Posterior cingulate gyrus (tissue), 11 donors: ENCODE measurements around the gene ELMO1.

ENCODE experiments used
- DNase-seq, 10 donors: peaks; one replicate each; pipeline versions ENCODE4 v3.0.0 to v3.0.0-alpha.2; 2020 to 2021; ENCODE audit warnings: mixed read lengths in 3 of 10
- intact Hi-C: fragments of 100-400 bp; cut with DNase I; formaldehyde crosslinking; loops from one replicate; pipeline ENCODE4 v1.15.1; 2023

Gene ELMO1

DNA sequence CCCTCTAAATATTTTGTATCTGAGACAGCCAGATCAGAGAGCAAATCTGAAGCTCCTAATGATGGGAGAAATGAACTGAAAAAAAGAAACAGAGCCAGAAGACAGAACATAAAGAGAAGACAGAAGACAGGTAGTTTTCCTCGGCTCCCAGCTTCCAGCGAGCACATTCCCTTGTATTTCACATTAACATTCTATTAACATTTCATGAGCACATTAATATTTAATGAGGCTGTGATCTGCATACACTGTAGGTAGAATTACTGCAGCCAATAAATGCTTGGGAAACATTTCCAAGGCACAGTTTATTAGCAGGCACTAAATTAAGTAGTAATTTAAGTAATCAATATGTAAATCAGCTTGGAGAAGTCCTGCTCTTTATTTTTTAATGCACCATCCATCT is 349.9 kb downstream of the ELMO1 start:
- intact Hi-C loops, result no loop called here
- no peak for DNase-seq

DNA sequence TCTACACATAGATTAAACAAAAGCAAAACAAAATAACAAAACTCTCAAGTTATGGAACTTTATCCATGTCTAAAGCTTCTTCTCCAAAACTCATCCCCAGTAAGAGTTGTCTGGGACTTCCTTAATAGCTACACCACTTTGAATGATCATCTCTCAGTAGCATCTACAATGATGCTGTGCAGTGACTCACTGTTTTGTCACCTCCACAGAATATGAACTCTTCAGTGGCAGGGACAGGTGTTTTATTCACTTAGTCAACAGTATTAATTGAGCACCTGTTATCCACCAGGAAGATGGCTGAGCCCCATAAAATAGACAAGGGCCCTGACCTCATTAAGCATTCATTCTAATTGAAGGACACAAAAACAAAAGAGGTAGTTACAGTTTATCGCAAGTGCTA is 350.7 kb downstream of the ELMO1 start:
- intact Hi-C loops, result no loop called here

DNA sequence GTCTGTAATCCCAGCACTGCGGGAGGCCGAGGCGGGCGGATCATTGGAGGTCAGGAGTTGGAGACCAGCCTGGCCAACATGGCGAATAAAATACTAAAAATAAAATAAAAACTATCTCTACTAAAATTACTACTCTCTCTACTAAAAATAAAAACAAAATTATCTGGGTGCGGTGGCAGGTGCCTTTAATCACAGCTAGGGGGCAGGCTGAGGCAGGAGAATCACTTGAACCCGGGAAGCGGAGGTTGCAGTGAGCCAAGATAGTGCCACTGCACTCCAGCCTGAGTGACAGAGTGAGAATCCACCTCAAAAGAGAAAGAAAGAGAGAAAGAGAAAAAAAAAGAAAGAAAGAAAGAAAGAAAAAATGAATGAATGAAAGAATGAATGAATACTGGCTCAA is 351.4 kb downstream of the ELMO1 start:
- intact Hi-C loops, result no loop called here
- DNase-seq, result no peak

More for the DNA sequence above, 350.7 kb downstream of the ELMO1 start:
- DNase-seq, result no peak

DNA sequence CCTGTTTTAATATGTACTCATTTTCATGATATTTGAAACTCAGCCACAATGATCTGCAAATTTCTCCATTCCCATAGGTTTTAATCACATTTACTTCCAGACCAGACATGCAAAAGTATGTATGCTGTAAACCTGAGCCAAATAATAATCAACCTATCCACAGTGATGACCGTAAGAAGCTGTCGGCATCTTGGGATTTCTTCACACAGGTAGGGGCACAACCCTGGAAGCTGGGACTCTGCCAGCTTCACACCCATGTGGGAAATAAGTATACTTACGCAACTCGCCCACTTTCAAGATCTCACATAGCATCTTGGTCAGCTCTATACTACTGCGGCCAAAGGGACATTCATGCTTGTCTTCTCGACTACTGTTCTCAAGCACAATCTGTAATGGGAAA is 352.3 kb downstream of the ELMO1 start:
- no peak for DNase-seq
- intact Hi-C loops, result no loop called here

DNA sequence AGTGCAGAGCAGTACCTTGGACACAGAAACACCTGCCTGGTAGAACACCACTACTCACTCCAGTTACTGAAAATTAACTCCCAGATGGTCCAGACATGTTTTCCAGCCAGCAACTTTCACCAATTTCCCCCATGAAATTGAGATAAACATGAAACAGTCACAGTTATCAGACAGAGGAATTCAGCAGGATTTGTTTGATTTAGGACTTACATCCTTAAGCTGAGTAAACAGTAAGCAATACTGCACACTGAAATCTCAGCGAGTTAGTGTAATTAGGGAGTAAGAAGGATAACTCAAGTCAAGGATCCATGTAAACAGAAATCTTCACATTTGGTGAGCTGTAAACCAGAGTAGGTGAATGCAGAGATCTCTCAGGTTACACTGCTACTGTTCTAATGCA is 353.5 kb downstream of the ELMO1 start:
- intact Hi-C loops, result no loop called here

DNA sequence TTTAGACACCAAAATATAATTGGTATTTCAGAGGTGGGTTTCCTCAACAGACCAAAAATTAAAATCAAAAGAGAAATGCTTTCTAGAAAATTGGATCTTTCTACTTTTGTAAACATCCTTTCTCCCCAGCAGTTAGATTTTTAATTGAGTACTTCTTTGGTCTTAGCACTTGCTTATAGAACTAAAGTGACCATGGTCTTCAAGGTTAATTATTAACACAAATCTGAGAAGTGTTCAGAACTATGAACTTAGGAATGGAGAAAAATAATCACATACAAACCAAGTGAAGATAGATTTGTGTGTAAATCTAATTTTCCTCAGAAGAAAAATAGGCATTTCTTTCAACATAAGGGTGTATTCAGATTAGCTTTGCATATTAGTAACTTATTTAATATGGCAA is 355.4 kb downstream of the ELMO1 start:
- intact Hi-C loops, result no loop called here
- DNase-seq, result no peak

More for the DNA sequence above, 353.5 kb downstream of the ELMO1 start:
- no peak for DNase-seq

DNA sequence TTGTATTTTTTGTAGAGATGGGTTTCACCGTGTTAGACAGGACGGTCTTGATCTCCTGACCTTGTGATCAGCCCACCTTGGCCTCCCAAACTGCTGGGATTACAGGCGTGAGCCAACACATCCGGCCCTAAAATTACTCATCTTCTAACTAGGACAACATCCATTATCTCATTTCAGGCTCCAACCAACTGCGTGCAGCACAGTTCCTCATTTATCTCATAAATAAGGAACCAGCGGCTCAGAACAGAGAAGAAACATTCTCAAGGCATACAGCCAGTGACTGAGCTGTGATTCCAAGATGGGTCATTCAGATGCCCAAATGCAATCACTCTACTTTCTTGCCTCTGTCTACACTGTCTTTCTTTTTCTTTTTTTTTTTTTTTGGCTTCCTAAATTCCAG is 356.1 kb downstream of the ELMO1 start:
- intact Hi-C loops, result no loop called here
- no peak for DNase-seq

DNA sequence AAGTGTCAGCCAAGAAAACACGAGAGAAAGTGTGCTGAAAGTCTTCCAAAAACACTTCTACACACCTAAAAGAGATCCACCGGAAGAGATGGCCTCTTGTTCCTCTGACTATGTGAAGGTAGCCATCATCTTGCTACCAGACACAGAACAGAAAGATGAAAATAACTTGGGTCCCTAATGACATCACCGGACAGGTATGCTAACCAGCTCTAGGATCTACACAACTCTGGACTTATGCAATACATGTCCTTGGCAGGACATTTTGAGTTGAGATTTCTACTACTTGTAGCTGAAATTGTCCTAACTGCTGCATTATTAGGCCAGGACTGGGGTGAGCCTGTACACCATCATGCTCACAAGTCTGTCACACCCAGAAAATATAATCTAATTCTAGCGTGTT is 358.7 kb downstream of the ELMO1 start:
- DNase-seq, result no peak
- intact Hi-C loops, result no loop called here

DNA sequence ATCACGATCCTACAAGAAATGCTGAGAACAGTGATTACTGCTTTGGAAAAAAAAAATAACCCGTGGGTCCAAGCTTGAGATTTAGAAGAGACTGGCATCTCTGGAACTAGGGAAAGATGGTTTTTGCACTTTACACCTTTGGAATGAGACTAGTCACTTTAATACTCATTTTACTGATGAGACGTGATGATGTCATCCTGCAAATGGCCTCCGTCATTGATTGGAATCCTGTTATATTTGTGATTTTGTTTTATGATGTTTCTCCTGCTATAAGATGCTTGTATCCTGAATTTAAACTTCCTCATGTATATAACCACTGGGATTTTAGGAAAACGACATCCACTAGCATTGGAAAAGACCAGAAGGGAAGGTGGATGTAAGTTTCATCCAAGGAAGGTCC is 363.1 kb downstream of the ELMO1 start:
- DNase-seq, result no peak
- intact Hi-C loops, result no loop called here

DNA sequence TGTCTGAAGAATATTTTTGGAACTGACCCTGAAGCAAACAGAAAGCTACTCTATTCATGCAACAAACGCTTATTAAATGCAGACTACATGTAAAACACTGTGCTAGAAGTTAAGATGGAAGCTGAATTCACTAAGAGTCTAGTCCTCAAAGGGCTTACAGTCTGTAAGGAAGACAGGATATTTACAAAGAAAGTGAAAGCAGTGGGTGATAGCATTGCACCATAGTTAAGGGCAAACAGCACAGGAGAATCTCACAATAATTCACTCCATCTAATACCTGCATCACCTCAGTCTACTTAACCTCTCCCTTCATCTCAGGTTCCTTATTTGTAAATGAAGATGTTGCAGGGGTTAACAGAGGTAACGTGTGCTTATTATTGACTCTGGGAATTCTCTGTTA is 364.4 kb downstream of the ELMO1 start:
- no peak for DNase-seq
- intact Hi-C loops, result no loop called here

DNA sequence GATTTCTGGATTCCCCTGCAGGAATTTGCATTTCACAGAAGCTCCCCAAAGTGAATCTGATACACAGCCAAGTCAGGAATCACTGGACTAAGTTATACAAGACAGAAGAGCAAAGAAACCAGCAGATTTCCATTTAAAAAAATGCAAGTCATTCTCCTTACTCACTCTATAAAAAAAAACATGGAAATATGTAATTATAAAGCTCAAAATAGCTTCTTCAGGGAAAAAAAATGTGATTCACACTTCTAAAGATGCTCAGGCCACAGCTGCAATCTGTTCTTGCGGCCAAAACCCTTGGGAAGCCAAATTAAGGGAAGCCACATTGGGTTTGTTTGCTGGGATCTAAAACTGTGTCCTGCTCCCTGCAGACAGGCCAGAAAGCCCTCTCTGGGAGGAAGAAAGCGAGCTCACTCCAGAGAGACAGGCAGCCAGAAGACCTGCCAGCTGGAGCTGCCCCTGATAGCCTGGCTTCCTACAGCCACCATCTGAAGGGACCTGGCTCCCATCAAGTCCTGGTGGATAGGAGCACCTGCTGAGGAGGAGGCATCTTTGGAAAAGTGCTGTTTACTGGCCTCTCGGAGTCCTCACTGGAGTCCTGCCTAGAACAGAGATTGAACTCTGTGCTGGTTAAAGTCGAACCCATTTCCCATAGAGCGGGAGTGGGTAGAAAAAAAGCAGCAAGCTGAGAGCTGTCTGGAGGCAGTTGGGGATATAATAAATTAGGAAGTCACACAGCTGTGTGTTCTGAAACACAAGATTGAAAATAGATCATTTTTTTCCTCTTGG is 365.2 kb downstream of the ELMO1 start:
- peak in 5 of 10 donors; percentile 17 to 73 (median 24) for DNase-seq
- intact Hi-C loops, result no loop called here

DNA sequence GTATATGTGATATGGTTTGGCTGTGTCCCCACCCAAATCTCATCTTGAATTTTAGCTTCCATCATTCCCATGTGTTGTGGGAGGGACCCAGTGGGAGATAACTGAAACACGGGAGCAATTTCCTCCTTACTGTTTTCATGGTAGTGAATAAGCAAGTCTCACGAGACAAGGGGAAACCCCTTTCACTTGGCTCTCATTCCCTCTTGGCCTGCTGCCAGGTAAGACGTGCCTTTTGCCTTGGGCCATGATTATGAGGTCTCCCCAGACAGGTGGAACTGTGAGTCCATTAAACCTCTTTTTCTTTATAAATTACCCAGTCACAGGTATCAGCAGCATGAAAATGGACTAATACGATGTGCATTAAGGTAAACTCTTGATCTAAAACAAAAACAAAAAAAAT is 367.2 kb downstream of the ELMO1 start:
- intact Hi-C loops, result no loop called here
- no peak for DNase-seq

DNA sequence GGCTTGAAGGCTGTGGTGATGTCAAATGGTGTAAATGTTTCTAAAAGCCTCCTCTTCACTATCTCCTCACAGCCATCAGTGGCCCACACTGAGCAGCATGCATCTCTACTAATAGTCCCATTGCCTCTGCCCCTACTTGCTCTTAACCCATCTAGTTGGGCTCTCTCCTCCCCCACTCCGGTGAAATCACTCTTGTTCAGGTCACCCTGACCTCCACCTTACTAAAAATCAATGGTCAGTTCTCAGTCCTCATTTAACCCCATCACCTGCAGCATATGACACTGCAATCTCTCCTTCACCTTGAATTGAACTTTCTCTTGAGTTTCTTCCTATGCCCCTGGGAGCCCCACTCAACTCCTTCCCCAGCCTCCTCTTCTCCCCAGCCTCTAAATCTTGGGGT is 369.2 kb downstream of the ELMO1 start:
- DNase-seq, result no peak

DNA sequence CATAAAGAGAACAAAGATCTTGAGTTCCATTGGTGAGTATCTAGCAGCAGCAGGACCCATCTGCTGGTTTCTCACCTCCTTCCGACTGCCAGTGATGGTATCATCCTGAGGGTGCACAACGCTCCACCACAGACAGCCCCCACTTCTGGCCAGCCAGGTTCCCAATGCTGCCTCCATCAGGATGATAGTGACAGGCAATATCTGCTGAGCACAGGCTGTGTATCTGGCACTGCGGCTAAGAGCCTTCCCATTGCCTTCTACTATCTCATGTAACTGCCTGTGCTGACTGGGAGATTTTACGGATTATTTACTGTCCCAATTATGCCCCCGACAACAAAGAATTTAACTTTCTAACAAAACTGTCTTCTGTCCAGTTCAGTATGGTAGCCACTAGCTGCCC is 372.0 kb downstream of the ELMO1 start:
- intact Hi-C loops, result loop anchor here (10.0 kb wide), 1 partner anchor 82 kb away; no protein-coding TSS in a partner anchor

More for the DNA sequence above, 369.2 kb downstream of the ELMO1 start:
- intact Hi-C loops, result loop anchor here (10.0 kb wide), 1 partner anchor 85 kb away; no protein-coding TSS in a partner anchor

DNA sequence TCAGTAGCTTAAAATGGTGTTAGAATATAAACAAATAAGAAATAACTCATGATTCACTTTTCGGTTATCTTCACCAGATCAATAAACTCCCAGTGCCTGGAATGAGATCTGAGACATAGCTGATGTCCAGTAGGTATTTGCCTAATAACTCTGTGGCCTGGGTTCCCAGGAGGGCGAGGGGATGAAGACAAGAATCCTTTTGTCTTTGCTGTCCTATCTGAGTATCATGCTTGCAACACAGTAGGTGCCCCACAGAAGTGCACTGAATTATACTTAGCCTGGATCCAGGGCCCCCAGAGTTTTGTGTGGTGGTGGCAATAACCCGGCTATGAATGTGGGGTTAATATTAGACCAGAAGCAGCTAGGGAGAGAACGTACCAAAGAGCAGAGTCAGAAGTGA is 374.3 kb downstream of the ELMO1 start:
- no peak for DNase-seq
- intact Hi-C loops, result loop anchor here (10.0 kb wide), 1 partner anchor 80 kb away; no protein-coding TSS in a partner anchor

More for the DNA sequence above, 372.0 kb downstream of the ELMO1 start:
- no peak for DNase-seq

DNA sequence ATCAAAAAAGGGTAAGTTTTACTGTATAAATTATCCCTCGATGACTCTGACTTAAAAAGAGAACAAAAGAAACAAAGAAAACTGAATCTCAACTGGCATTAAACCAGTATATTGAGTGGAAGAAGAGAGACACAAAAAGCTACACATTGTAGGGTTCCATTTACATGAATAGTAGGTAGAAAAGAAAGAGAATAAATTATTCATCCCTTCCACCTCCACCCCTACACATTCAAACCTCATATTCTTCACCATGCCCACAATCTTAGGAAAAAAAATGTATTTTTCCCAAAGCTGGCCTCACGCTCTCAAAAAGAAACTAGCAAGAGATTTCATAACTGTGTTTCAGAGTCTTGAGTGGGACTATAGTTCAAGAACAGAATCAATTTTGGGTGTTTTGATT is 377.5 kb downstream of the ELMO1 start:
- no peak for DNase-seq
- intact Hi-C loops, result loop anchor here (10.0 kb wide), 1 partner anchor 76 kb away; no protein-coding TSS in a partner anchor

DNA sequence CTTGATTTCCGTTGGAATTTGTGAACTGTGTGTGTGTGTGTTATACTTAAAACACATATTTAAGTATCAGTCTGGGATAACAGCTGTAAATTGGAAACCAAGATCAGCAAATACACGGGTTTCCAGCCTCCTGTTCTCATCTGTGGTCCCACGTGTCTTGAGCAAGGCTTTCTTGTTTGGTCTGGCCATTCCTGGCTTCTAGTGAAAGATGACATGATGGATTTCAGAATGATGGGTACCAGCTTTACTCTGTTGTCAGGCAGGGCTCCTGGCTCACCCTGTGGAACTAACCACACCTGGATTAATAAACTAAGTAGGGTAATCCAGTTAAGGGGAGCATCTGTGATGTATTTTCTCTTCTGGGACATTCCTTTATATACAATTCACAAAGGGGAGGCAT is 378.2 kb downstream of the ELMO1 start:
- DNase-seq, result no peak
- intact Hi-C loops, result loop anchor here (10.0 kb wide), 1 partner anchor 76 kb away; no protein-coding TSS in a partner anchor

DNA sequence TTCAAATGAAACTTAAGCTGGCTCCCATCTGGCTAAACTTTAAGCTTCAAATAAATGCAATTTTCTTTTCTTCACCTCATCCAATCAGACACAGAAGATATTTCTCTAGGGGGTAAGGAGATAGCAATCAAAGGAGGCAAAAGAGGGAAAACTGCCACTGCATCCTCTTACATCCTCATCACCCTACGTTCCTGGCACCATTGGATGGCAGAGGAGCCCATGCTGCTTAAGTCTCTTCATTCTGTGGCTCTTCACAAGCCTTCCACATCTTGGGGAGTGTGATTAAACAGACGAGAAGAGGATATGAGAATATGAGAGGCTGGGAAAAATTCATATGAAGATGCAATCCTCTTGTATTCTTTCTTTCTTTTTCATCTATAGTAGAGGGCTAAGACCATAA is 378.6 kb downstream of the ELMO1 start:
- no peak for DNase-seq
- intact Hi-C loops, result loop anchor here (10.0 kb wide), 1 partner anchor 75 kb away; no protein-coding TSS in a partner anchor

DNA sequence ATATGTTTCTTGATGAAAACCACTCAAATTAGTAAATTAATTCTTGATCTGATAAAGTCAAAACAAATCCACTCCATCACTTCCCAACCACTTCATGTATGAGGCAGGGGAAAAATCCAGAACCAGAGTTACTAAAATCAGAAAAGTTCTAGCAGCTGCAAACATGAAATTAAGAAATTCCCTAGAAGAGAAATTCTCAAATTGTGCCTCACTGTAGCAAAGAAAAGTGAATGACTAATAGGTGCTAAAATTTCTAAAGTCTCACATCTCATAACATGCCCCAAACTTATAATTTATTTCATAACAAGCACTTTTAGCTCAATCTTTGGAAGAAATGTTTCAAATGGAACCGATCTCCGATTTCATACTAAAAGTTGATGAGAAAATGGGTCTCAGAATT is 379.3 kb downstream of the ELMO1 start:
- intact Hi-C loops, result no loop called here
- no peak for DNase-seq

DNA sequence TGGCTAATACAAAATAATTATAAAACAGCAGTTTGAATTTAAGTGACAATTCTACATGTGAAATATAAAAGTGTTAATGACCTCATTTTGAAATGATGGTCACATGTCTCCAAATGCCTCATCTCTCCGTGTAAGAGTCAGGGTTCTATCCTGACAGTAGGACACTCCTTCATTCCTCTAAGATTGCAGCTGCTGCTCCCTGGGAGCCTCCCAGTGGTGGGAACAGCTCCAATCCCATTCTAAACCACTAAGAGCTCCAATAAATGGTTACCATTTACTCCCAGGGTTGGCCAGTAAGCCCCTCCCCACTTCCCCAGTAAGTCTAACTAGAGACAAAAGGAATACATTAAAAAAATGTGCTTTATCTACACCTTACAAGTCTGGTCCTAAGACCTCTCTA is 379.8 kb downstream of the ELMO1 start:
- no peak for DNase-seq
- intact Hi-C loops, result no loop called here

DNA sequence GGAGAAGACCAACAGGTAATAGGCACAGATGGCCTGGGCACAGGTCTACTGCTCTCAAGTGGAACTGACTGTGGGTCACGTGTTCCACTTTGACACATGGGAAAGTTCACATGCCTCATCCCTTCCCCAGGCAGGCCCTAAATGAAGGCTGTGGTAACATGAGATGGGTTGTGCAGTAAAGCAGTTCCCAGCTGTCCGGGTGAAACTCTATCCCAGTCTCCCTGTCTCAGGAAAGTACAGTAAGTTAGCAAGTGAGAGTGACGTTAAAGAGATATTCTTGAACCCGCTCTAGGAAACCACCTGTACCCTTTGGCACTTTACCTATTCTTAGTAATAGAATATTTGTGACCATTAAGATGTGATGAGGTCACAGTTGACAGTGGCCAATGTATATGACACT is 380.6 kb downstream of the ELMO1 start:
- DNase-seq, result no peak
- intact Hi-C loops, result no loop called here

DNA sequence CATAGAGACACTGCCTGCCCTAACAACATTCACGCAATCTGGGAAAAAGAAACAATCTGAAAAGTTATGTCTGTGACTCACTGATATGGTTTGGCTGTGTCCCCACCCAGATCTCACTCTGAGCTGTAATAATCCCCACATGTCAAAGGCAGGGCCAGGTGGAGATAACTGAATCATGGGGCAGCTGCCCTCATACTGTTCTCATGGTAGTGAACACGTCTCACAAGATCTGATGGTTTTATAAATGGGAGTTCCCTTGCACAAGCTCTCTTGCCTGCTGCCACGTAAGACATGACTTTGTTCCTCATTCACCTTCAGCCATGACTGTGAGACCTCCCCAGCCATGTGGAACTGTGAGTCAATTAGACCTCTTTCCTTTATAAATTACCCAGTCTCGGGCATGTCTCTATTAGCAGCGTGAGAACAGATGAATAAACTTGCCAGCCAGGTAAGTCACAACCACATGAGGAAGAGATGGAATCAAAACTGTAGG is 382.8 kb downstream of the ELMO1 start:
- intact Hi-C loops, result no loop called here
- no peak for DNase-seq
